Measurements from ENCODE around the gene B3GAT1.

Gene B3GAT1

GRCh38 chr11:134442246-134442645 lies 30.2 kb upstream of the B3GAT1 start:
- no peak for DNase-seq (ENCODE audit: low read depth in 2 of 3, low spot score in 2 of 3)

- DNase-seq (ENCODE audit: low read depth in 2 of 3, low spot score in 2 of 3) = no peak
Measured at GRCh38 chr11:134441706-134442105, 29.7 kb upstream of the B3GAT1 start.

- DNase-seq (ENCODE audit: low read depth in 2 of 3, low spot score in 2 of 3) = no peak
Measured at GRCh38 chr11:134441281-134441680, 29.2 kb upstream of the B3GAT1 start.

- no peak for DNase-seq (ENCODE audit: low read depth in 2 of 3, low spot score in 2 of 3)
Measured at GRCh38 chr11:134440851-134441250, 28.8 kb upstream of the B3GAT1 start.

GRCh38 chr11:134438542-134439537 lies 26.8 kb upstream of the B3GAT1 start:
- no peak for DNase-seq (ENCODE audit: low read depth in 2 of 3, low spot score in 2 of 3)

GRCh38 chr11:134437821-134438220 lies 25.8 kb upstream of the B3GAT1 start:
- no peak for DNase-seq (ENCODE audit: low read depth in 2 of 3, low spot score in 2 of 3)

- DNase-seq (ENCODE audit: low read depth in 2 of 3, low spot score in 2 of 3) = no peak
Measured at GRCh38 chr11:134436781-134437180, 24.7 kb upstream of the B3GAT1 start.

GRCh38 chr11:134433806-134434205 lies 21.8 kb upstream of the B3GAT1 start:
- DNase-seq (ENCODE audit: low read depth in 2 of 3, low spot score in 2 of 3) = no peak

- no peak for DNase-seq (ENCODE audit: low read depth in 2 of 3, low spot score in 2 of 3)
Measured at GRCh38 chr11:134433251-134433650, 21.2 kb upstream of the B3GAT1 start.

- DNase-seq (ENCODE audit: low read depth in 2 of 3, low spot score in 2 of 3) = no peak
Measured at GRCh38 chr11:134432776-134433175, 20.7 kb upstream of the B3GAT1 start.

- no peak for DNase-seq (ENCODE audit: low read depth in 2 of 3, low spot score in 2 of 3)
Measured at GRCh38 chr11:134429106-134429505, 17.1 kb upstream of the B3GAT1 start.

- DNase-seq (ENCODE audit: low read depth in 2 of 3, low spot score in 2 of 3) = no peak
Measured at GRCh38 chr11:134425816-134426536, 13.9 kb upstream of the B3GAT1 start.

GRCh38 chr11:134425413-134425812 lies 13.4 kb upstream of the B3GAT1 start:
- DNase-seq (ENCODE audit: low read depth in 2 of 3, low spot score in 2 of 3) = no peak

GRCh38 chr11:134423106-134423505 lies 11.1 kb upstream of the B3GAT1 start:
- DNase-seq (ENCODE audit: low read depth in 2 of 3, low spot score in 2 of 3) = no peak

- no peak for DNase-seq (ENCODE audit: low read depth in 2 of 3, low spot score in 2 of 3)
Measured at GRCh38 chr11:134417871-134418840, 6.1 kb upstream of the B3GAT1 start.

GRCh38 chr11:134416726-134417125 lies 4.7 kb upstream of the B3GAT1 start:
- no peak for DNase-seq (ENCODE audit: low read depth in 2 of 3, low spot score in 2 of 3)

GRCh38 chr11:134414766-134415765 lies 3.0 kb upstream of the B3GAT1 start:
- no peak for DNase-seq (ENCODE audit: low read depth in 2 of 3, low spot score in 2 of 3)

- DNase-seq (ENCODE audit: low read depth in 2 of 3, low spot score in 2 of 3) = no peak
Measured at GRCh38 chr11:134413826-134414731, 2.0 kb upstream of the B3GAT1 start.

Data from activated CD8-positive, alpha-beta memory T cell treated with anti-CD3 and anti-CD28 coated beads for 48 hours (primary cell).